Transverse colon (tissue), 4 donors: ENCODE measurements around the gene PCNX1. TPM values are rescaled to one million over a fixed set of nuclear protein-coding genes. Genes with fewer than 3 reads are reported as not detected.
A peak's percentile ranks its signal among the peaks of the same experiment; 100 is the strongest.
"Not testable (repeated sequence)": the region's sequence is repeated elsewhere in the genome, so short reads cannot be mapped to it uniquely, and the experiment has no call there.

Experiments used
- DNase-seq: peaks from one replicate; pipeline ENCODE4 v3.0.0-alpha.2; 2019
- H3K27ac ChIP-seq, 4 donors: fragments of 200-600 bp; sonication (generic); 2 replicates each; pipeline ENCODE4 v1.5.1; 2016 to 2018; ENCODE audit warnings: inconsistent platforms in 4 of 4
- H3K27me3 ChIP-seq: fragments of 200-600 bp; sonication (generic); 2 replicates; pipeline ENCODE4 v1.5.1; 2017; ENCODE audit warnings: inconsistent platforms
- H3K36me3 ChIP-seq, 4 donors: fragments of 200-600 bp; sonication (generic); 2 replicates each; pipeline ENCODE4 v1.5.1; 2017 to 2019; ENCODE audit warnings: inconsistent platforms in 4 of 4
- H3K4me1 ChIP-seq, 4 donors: fragments of 200-600 bp; sonication (generic); 2 replicates each; pipeline ENCODE4 v1.5.1; 2017 to 2020; ENCODE audit warnings: inconsistent platforms in 4 of 4
- H3K4me3 ChIP-seq, 4 donors: fragments of 200-600 bp; sonication (generic); 1 replicate in 1 of 4; 2 replicates in 3 of 4; pipeline versions ENCODE4 v1.5.1 to v1.6.1; 2017 to 2019; ENCODE audit warnings: inconsistent platforms in 4 of 4
- H3K9me3 ChIP-seq, 2 donors: fragments of 200-600 bp; sonication (generic); 2 replicates each; pipeline ENCODE4 v1.5.1; 2017 to 2019; ENCODE audit warnings: inconsistent platforms in 2 of 2
- EP300 ChIP-seq: sonication (generic); formaldehyde crosslinking; IDR thresholded peaks from one replicate; pipeline ENCODE4 v1.6.1; 2017; ENCODE audit warnings: antibody characterized with exemption, low read depth
- POLR2A ChIP-seq: fragments of 450-650 bp; IDR thresholded peaks from one replicate; pipeline ENCODE4 v1.6.1; 2016; ENCODE audit warnings: antibody characterized with exemption, mild to moderate bottlenecking, moderate library complexity
- POLR2AphosphoS5 ChIP-seq, 3 donors: sonication (generic); formaldehyde crosslinking; IDR thresholded peaks; one replicate each; pipeline ENCODE4 v1.6.1; 2016; ENCODE audit warnings: antibody characterized with exemption in 3 of 3
- WGBS, 2 donors: methylation state at CpG; one replicate each; pipeline ENCODE4 v1.1.5; 2018; ENCODE audit warnings: low coverage in 1 of 2; 5-methylcytosine and 5-hydroxymethylcytosine counted together
- in situ Hi-C, 4 donors: fragments of 200-750 bp; cut with MboI; loops; one replicate each; pipeline versions ENCODE4 v1.15.0 to v1.15.1; 2017; ENCODE audit warnings: low sequenced_read_pairs in 3 of 4, low pct_ligation_motif_present in 1 of 4, low pct_unique_long_range_greater_than_20kb in 1 of 4
- intact Hi-C: fragments of 100-400 bp; cut with DNase I; formaldehyde crosslinking; loops from one replicate; pipeline ENCODE4 v1.15.1; 2023; ENCODE audit warnings: low total_unique reads
- total RNA-seq, 4 donors: library from RNA; depleted of rRNA; stranded (reverse); fragments of >200 nt; gene quantifications; one replicate each; pipeline ENCODE4 v1.1.0, GENCODE V29; 2016
- TF ChIP-seq, protein P1 (sequence below), 5 experiments: fragments of 200-600 bp in 3 of 5; fragments of 450-650 bp in 2 of 5; sonication (generic) in 3 of 5; IDR thresholded peaks; 1 replicate in 2 of 5; 2 replicates in 3 of 5; pipeline ENCODE4 v1.5.1; 2016 to 2017; ENCODE audit warnings: antibody characterized with exemption in 5 of 5, inconsistent platforms in 3 of 5, mild to moderate bottlenecking in 2 of 5, moderate library complexity in 1 of 5

Gene PCNX1
- total RNA-seq, 4 donors from 2014 or later, result 15.0 to 64.6 (median 46.0) TPM

GRCh38 chr14:70879448-70879847 lies 27.8 kb upstream of the PCNX1 start:
- intact Hi-C loops, result no loop called here
- Histone ChIP-seq H3K27me3 (no peaks in the 10 kb centered on the region), H3K4me3 (no peak overlapping the region), H3K4me1 (peaks cover 0 to 11% (median 0%) of the 10 kb centered on the region in 4 donors), H3K27ac (no peak overlapping the region), H3K9me3 (no peaks in the 10 kb centered on the region), H3K36me3 (no peaks in the 10 kb centered on the region)
- in situ Hi-C loops, result no loop called here
- no peak for DNase-seq
- 0 to 23% methylated on average over 1 of the region's 1 CpG for WGBS, 2 donors
- no peak for TF ChIP-seq POLR2A
- TF ChIP-seq EP300, result no peak
- TF ChIP-seq, protein P1, sequence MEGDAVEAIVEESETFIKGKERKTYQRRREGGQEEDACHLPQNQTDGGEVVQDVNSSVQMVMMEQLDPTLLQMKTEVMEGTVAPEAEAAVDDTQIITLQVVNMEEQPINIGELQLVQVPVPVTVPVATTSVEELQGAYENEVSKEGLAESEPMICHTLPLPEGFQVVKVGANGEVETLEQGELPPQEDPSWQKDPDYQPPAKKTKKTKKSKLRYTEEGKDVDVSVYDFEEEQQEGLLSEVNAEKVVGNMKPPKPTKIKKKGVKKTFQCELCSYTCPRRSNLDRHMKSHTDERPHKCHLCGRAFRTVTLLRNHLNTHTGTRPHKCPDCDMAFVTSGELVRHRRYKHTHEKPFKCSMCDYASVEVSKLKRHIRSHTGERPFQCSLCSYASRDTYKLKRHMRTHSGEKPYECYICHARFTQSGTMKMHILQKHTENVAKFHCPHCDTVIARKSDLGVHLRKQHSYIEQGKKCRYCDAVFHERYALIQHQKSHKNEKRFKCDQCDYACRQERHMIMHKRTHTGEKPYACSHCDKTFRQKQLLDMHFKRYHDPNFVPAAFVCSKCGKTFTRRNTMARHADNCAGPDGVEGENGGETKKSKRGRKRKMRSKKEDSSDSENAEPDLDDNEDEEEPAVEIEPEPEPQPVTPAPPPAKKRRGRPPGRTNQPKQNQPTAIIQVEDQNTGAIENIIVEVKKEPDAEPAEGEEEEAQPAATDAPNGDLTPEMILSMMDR (IDR thresholded peaks at IDR 0.05), result no peak
- TF ChIP-seq POLR2AphosphoS5 (IDR thresholded peaks at IDR 0.05), result no peak

GRCh38 chr14:70880888-70881287 lies 26.4 kb upstream of the PCNX1 start:
- H3K4me1 ChIP-seq, result peaks cover 0 to 11% (median 0%) of the 10 kb centered on the region in 4 donors
- intact Hi-C loops, H3K36me3 ChIP-seq, DNase-seq, H3K9me3 ChIP-seq, H3K27ac ChIP-seq, in situ Hi-C loops, H3K4me3 ChIP-seq, H3K27me3 ChIP-seq: not testable (repeated sequence)
- 93% methylated on average over 1 of the region's 1 CpG; no CpG with 5 or more reads in 1 of the 2 donors for WGBS, 2 donors

DNA sequence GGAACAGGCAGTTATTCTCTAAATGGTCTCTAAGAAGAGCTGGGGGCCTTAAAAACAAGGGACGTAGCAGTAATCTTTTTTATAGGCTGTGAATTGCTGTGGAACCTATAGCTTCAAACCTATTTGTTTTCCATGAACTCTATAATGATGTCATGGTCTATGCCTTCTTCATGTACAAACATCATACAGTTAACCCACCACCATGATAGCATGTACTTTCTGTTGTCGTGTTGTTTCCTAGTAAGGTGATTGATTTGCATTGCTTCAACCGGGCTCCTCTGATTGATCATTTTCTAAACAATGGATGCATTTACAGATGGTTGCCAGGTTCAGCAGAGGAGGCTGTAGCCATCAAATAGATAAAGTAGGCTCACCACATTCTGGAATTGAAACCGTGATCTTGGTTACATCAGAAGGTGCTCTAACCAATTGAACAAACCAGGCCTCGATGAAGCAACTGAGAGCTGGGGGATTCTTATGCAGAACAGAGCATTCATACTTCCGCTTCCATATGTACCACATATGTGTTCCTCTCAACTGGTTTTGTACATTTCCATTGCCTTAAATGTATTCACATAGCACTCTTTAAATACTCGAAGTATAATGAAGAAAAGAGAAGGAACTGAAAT lies 25.6 kb upstream of the PCNX1 start:
- no peaks in the 10 kb centered on the region for H3K36me3 ChIP-seq
- 72 to 78% methylated on average over 5 to 7 of the region's 7 CpGs for WGBS, 2 donors

DNA sequence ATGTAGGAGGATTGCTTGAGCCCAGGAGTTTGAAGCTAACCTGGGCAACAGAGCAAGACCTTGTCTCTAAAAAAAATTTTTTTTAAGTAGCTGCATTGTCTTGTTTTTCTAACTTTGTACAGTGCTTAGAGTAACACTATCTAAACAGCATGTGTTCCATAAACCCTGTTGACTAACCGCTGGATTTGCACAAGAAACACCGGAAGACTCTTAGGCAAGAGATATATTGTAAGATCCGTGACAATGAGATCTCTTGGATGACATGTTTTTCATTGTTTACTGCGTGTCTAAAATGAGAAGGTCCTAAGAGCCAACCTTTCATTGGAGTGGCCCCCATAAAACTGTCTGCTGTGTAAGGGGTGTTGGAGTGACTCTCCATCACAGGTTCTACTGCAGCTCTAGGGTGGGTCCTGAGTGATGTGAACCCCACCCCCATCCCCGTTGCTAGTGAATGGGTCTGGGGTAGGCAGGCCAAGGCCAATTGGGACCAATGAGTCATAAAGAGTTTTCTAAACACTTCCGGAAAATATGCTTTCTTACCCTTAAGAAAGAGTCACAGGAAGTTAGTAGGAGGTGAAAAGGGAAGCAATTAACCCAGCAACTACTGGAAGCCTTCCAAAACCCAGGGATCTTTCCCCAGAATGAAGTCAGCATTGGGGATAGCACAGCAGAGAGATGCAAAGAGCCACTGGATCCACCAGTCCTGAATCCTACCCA lies 24.3 kb upstream of the PCNX1 start:
- Histone ChIP-seq H3K36me3 (no peaks in the 10 kb centered on the region), H3K9me3 (no peaks in the 10 kb centered on the region), H3K27ac (peak overlapping the region in 3 of 4 donors; percentile 3 to 54 (median 25)), H3K4me3 (no peak overlapping the region), H3K27me3 (no peaks in the 10 kb centered on the region), H3K4me1 (peaks cover 5 to 22% (median 9%) of the 10 kb centered on the region in 4 donors)
- in situ Hi-C loops (no loop called here), intact Hi-C loops (no loop called here)
- WGBS, 2 donors, result 48 to 64% methylated on average over 5 to 6 of the region's 6 CpGs
- TF ChIP-seq POLR2AphosphoS5 (IDR thresholded peaks at IDR 0.05), result no peak
- TF ChIP-seq POLR2A, result no peak
- TF ChIP-seq EP300, result no peak
- TF ChIP-seq, protein P1 (IDR thresholded peaks at IDR 0.05), result no peak
- DNase-seq, result no peak

More for the DNA sequence above, 25.6 kb upstream of the PCNX1 start:
- H3K4me3 ChIP-seq, result no peak overlapping the region
- intact Hi-C loops (no loop called here), in situ Hi-C loops (no loop called here)
- no peak overlapping the region for H3K27ac ChIP-seq
- H3K9me3 ChIP-seq, result no peaks in the 10 kb centered on the region
- H3K4me1 ChIP-seq, result peaks cover 0 to 14% (median under 1%) of the 10 kb centered on the region in 4 donors
- TF ChIP-seq EP300 (no peak), POLR2AphosphoS5 (IDR thresholded peaks at IDR 0.05) (no peak)
- no peak for DNase-seq
- H3K27me3 ChIP-seq, result no peaks in the 10 kb centered on the region

- in situ Hi-C loops (no loop called here), intact Hi-C loops (no loop called here)
- H3K27ac ChIP-seq, result no peak overlapping the region
- H3K4me1 ChIP-seq, result peaks cover 5 to 26% (median 9%) of the 10 kb centered on the region in 4 donors
- H3K4me3 ChIP-seq, result no peak overlapping the region
- no peaks in the 10 kb centered on the region for H3K9me3 ChIP-seq
- TF ChIP-seq, protein P1 (IDR thresholded peaks at IDR 0.05), result no peak
- TF ChIP-seq POLR2AphosphoS5 (IDR thresholded peaks at IDR 0.05), result no peak
- TF ChIP-seq EP300, result no peak
- no peak for TF ChIP-seq POLR2A
- 89 to 90% methylated on average over 6 to 8 of the region's 8 CpGs for WGBS, 2 donors
- H3K36me3 ChIP-seq, result no peaks in the 10 kb centered on the region
- H3K27me3 ChIP-seq, result no peaks in the 10 kb centered on the region
- DNase-seq, result no peak
These were observed 22.5 kb upstream of the PCNX1 start for GRCh38 chr14:70884595-70885342.
